HEK293T (cell line): ENCODE measurements around the gene FAM118B.

Source experiments
- PKNOX1 ChIP-seq: fragments of 450-650 bp; IDR thresholded peaks from 2 replicates; pipeline ENCODE4 v1.6.1; 2016
- ZNF384 ChIP-seq: fragments of 450-650 bp; IDR thresholded peaks from 2 replicates; pipeline ENCODE4 v1.6.1; 2016

GRCh38 chr11:126310992-126311310 is 99.4 kb downstream of the FAM118B start:
- TF ChIP-seq ZNF384 = no peak
- no peak for TF ChIP-seq PKNOX1
